Measurements from ENCODE around the gene FCMR.
"Not testable (repeated sequence)": the region's sequence is repeated elsewhere in the genome, so short reads cannot be mapped to it uniquely, and the experiment has no call there.

The FCMR gene

GRCh38 chr1:206873603-206874188 is 48.0 kb downstream of the FCMR start:
- no peak for DNase-seq (ENCODE audit: low read depth in 2 of 2)

GRCh38 chr1:206872139-206872538 is 49.6 kb downstream of the FCMR start:
- no peak for DNase-seq (ENCODE audit: low read depth in 2 of 2)

GRCh38 chr1:206868264-206868663 is 53.5 kb downstream of the FCMR start:
- no peak for DNase-seq (ENCODE audit: low read depth in 2 of 2)

GRCh38 chr1:206867716-206868115 is 54.0 kb downstream of the FCMR start:
- no peak for DNase-seq (ENCODE audit: low read depth in 2 of 2)

GRCh38 chr1:206867239-206867638 is 54.5 kb downstream of the FCMR start:
- no peak for DNase-seq (ENCODE audit: low read depth in 2 of 2)

GRCh38 chr1:206866062-206866461 is 55.7 kb downstream of the FCMR start:
- no peak for DNase-seq (ENCODE audit: low read depth in 2 of 2)

GRCh38 chr1:206864939-206865671 is 56.6 kb downstream of the FCMR start, which contains the start of gene IL20:
Gene IL20 (plus strand): TSS chr1:206865623. CDS start chr1:206865853, 230 bp downstream.
- DNase-seq (ENCODE audit: low read depth in 2 of 2): peak; percentile 81 to 88

- no peak for DNase-seq (ENCODE audit: low read depth in 2 of 2)
These were observed 58.5 kb downstream of the FCMR start for GRCh38 chr1:206863266-206863665.

- DNase-seq (ENCODE audit: low read depth in 2 of 2): no peak
These were observed 61.6 kb downstream of the FCMR start for GRCh38 chr1:206860165-206860564.

GRCh38 chr1:206859082-206859521 is 62.6 kb downstream of the FCMR start:
- no peak for DNase-seq (ENCODE audit: low read depth in 2 of 2)

GRCh38 chr1:206856674-206857464 is 64.9 kb downstream of the FCMR start:
- no peak for DNase-seq (ENCODE audit: low read depth in 2 of 2)

- DNase-seq (ENCODE audit: low read depth in 2 of 2): no peak
These were observed 65.9 kb downstream of the FCMR start for GRCh38 chr1:206855859-206856258.

- no peak for DNase-seq (ENCODE audit: low read depth in 2 of 2)
These were observed 67.2 kb downstream of the FCMR start for GRCh38 chr1:206854401-206855129.

GRCh38 chr1:206853696-206854095 is 68.0 kb downstream of the FCMR start:
- DNase-seq (ENCODE audit: low read depth in 2 of 2): not testable (repeated sequence)
